Sigmoid colon (tissue), 7 donors: ENCODE measurements around the gene HES5. TPM values are rescaled to one million over a fixed set of nuclear protein-coding genes. Genes with fewer than 3 reads are reported as not detected.

Experiments
- DNase-seq: peaks from one replicate; pipeline ENCODE4 v3.0.0-alpha.2; 2019
- H3K27ac ChIP-seq, 4 donors: fragments of 200-600 bp; sonication (generic); one replicate each; pipeline ENCODE4 v1.5.1; 2016 to 2019; ENCODE audit warnings: mild to moderate bottlenecking in 1 of 4
- H3K27me3 ChIP-seq, 3 donors: fragments of 200-600 bp; sonication (generic); one replicate each; pipeline ENCODE4 v1.5.1; 2019; ENCODE audit warnings: mild to moderate bottlenecking in 1 of 3
- H3K36me3 ChIP-seq, 4 donors: fragments of 200-600 bp; sonication (generic); one replicate each; pipeline ENCODE4 v1.5.1; 2016 to 2019
- H3K4me1 ChIP-seq, 4 donors: fragments of 200-600 bp; sonication (generic); one replicate each; pipeline ENCODE4 v1.5.1; 2017 to 2019
- H3K4me3 ChIP-seq, 4 donors: fragments of 200-600 bp; sonication (generic); one replicate each; pipeline ENCODE4 v1.5.1; 2017 to 2019; ENCODE audit warnings: mild to moderate bottlenecking in 2 of 4, moderate library complexity in 1 of 4
- H3K9me3 ChIP-seq, 4 donors: fragments of 200-600 bp in 3 of 4; sonication (generic) in 3 of 4; one replicate each; pipeline versions ENCODE4 v1.5.1 to v1.6.1; 2013 to 2019
- EP300 ChIP-seq, 4 donors: sonication (generic); formaldehyde crosslinking; IDR thresholded peaks; one replicate each; pipeline ENCODE4 v1.6.1; 2017; ENCODE audit warnings: antibody characterized with exemption in 4 of 4
- POLR2A ChIP-seq, 2 donors: fragments of 450-650 bp; IDR thresholded peaks; one replicate each; pipeline ENCODE4 v1.6.1; 2016; ENCODE audit warnings: antibody characterized with exemption in 2 of 2, mild to moderate bottlenecking in 2 of 2, moderate library complexity in 2 of 2
- POLR2AphosphoS5 ChIP-seq, 4 donors: sonication (generic); formaldehyde crosslinking; IDR thresholded peaks; one replicate each; pipeline ENCODE4 v1.6.1; 2017; ENCODE audit warnings: antibody characterized with exemption in 4 of 4
- WGBS, 2 donors: extraction: QIAGEN DNeasy Blood & Tissue Kit; methylation state at CpG; one replicate each; pipeline ENCODE4 v1.1.7; 2013; 5-methylcytosine and 5-hydroxymethylcytosine counted together
- intact Hi-C: fragments of 100-400 bp; cut with DNase I; formaldehyde crosslinking; loops from one replicate; pipeline ENCODE4 v1.15.1; 2023
- polyA plus RNA-seq, 3 donors: library from polyadenylated mRNA; stranded (reverse); fragments of 200-250 nt; gene quantifications; one replicate each; pipeline ENCODE4 v1.2.3, GENCODE V29; 2013
- total RNA-seq, 4 donors: library from RNA; depleted of rRNA; stranded (reverse); fragments of >200 nt; gene quantifications; one replicate each; pipeline ENCODE4 v1.1.0, GENCODE V29; 2016
- TF ChIP-seq, protein P1 (sequence below), 4 experiments: fragments of 450-650 bp in 3 of 4; fragments of 200-600 bp in 1 of 4; IDR thresholded peaks; one replicate each; pipeline ENCODE4 v1.5.1; 2016 to 2019; ENCODE audit warnings: antibody characterized with exemption in 4 of 4, mild to moderate bottlenecking in 3 of 4, moderate library complexity in 2 of 4
- donor health status: healthy with polysubstance abuse.
- donor health status: Bipolar disorder and iron deficiency.
- donor health status: healthy.

Gene HES5
- total and polyA plus RNA-seq, 7 donors: 0.36 to 1.2 (median 0.61) TPM; not detected in 4

- no peaks in the 10 kb centered on the region for H3K9me3 ChIP-seq
- H3K36me3 ChIP-seq: no peaks in the 10 kb centered on the region
- peaks cover 0 to 50% (median 3%) of the 10 kb centered on the region in 3 donors for H3K27me3 ChIP-seq
- H3K4me3 ChIP-seq: no peak overlapping the region
- intact Hi-C loops: no loop called here
- 10 to 45% methylated on average over 19 of the region's 19 CpGs for WGBS, 2 donors
- peaks cover 0 to 11% (median 4%) of the 10 kb centered on the region in 4 donors for H3K4me1 ChIP-seq
- no peak overlapping the region for H3K27ac ChIP-seq
- peak; percentile 78 for DNase-seq
- peak in 1 of 4 donors; percentile 36 for TF ChIP-seq EP300 (IDR thresholded peaks at IDR 0.05)
- TF ChIP-seq POLR2AphosphoS5 (IDR thresholded peaks at IDR 0.05): peak in 2 of 4 donors; percentile 21 to 62
- no peak for TF ChIP-seq POLR2A (IDR thresholded peaks at IDR 0.05)
Measured at GRCh38 chr1:2494323-2494693, 35.8 kb downstream of the HES5 start.

DNA sequence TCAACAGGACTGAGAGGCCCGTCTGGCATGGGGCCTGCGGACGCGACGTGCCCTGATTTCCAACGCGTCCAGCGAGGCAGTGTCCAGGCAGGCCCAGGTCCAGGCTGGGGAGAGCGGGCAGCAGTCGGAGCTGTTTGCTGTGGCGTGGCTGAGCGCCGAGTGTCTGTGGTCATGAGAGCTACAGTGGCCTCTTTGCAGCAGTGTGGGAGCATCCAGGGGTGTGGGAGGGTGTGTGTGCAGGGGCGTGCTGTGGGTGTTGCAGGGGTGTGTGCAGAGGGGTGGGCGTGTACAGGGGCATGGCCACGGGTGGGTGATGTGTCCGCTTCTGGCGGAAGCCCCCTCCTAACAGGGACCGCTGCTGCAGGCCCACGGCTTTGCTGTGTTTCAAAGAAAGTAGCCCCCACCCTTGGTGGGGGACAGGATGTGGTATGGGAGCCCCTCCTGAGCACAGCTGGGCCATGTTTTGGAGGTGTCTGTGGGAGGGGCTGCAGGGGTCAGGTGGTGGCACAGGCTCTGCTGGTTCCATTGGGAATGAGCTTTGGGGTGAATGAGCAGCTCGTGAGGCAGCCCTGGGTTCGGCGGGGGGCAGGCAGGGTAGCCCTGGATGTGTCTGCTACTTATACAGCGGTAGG lies 36.3 kb downstream of the HES5 start:
- Histone ChIP-seq H3K36me3 (no peaks in the 10 kb centered on the region), H3K27me3 (peaks cover 0 to 45% (median 3%) of the 10 kb centered on the region in 3 donors), H3K4me1 (peaks cover 0 to 11% (median 4%) of the 10 kb centered on the region in 4 donors), H3K4me3 (no peak overlapping the region), H3K9me3 (peaks cover 0 to 4% (median 0%) of the 10 kb centered on the region in 4 donors), H3K27ac (no peak overlapping the region)
- 51 to 52% methylated on average over 24 of the region's 24 CpGs for WGBS, 2 donors
- intact Hi-C loops: no loop called here
- DNase-seq: no peak
- no peak for TF ChIP-seq EP300 (IDR thresholded peaks at IDR 0.05)
- TF ChIP-seq POLR2AphosphoS5 (IDR thresholded peaks at IDR 0.05): no peak
- TF ChIP-seq POLR2A (IDR thresholded peaks at IDR 0.05): no peak
- TF ChIP-seq, protein P1, sequence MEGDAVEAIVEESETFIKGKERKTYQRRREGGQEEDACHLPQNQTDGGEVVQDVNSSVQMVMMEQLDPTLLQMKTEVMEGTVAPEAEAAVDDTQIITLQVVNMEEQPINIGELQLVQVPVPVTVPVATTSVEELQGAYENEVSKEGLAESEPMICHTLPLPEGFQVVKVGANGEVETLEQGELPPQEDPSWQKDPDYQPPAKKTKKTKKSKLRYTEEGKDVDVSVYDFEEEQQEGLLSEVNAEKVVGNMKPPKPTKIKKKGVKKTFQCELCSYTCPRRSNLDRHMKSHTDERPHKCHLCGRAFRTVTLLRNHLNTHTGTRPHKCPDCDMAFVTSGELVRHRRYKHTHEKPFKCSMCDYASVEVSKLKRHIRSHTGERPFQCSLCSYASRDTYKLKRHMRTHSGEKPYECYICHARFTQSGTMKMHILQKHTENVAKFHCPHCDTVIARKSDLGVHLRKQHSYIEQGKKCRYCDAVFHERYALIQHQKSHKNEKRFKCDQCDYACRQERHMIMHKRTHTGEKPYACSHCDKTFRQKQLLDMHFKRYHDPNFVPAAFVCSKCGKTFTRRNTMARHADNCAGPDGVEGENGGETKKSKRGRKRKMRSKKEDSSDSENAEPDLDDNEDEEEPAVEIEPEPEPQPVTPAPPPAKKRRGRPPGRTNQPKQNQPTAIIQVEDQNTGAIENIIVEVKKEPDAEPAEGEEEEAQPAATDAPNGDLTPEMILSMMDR (IDR thresholded peaks at IDR 0.05): no peak

GRCh38 chr1:2493218-2493617 lies 36.8 kb downstream of the HES5 start:
- Histone ChIP-seq H3K27ac (no peak overlapping the region), H3K4me1 (peaks cover 0 to 11% (median 4%) of the 10 kb centered on the region in 4 donors), H3K9me3 (peaks cover 0 to 5% (median 0%) of the 10 kb centered on the region in 4 donors), H3K27me3 (peaks cover 0 to 44% (median 3%) of the 10 kb centered on the region in 3 donors), H3K4me3 (no peak overlapping the region), H3K36me3 (no peaks in the 10 kb centered on the region)
- TF ChIP-seq, protein P1 (IDR thresholded peaks at IDR 0.05): no peak
- no peak for DNase-seq
- WGBS, 2 donors: 59 to 61% methylated on average over 19 of the region's 19 CpGs
- intact Hi-C loops: no loop called here

DNA sequence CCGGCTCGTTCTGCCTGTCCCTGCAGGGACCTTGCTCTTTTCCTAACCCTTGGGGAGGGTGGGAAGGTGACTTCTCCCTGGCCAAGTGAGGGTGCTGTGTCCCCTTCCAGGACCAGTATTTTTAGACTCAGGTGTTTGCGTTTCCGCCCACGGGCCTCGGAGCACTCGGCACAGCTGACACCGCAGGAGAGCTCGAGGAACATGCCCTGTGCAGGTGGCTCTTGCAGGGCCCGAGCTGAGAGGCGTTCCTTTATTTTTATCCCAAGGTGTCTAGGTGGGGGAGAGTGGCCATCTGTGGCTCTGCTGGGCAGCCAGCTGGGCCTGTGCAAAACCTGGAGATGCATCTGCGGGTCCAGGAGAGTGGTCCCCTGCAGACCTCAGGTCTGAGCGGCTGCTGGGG lies 38.0 kb downstream of the HES5 start:
- TF ChIP-seq POLR2A (IDR thresholded peaks at IDR 0.05) (no peak), POLR2AphosphoS5 (IDR thresholded peaks at IDR 0.05) (no peak), EP300 (IDR thresholded peaks at IDR 0.05) (no peak)
- TF ChIP-seq, protein P1 (IDR thresholded peaks at IDR 0.05): no peak
- H3K36me3 ChIP-seq: no peaks in the 10 kb centered on the region
- intact Hi-C loops: no loop called here
- no peak for DNase-seq
- no peak overlapping the region for H3K4me3 ChIP-seq
- 76 to 77% methylated on average over 13 of the region's 13 CpGs for WGBS, 2 donors
- H3K27me3 ChIP-seq: peaks cover 0 to 44% (median 3%) of the 10 kb centered on the region in 3 donors
- H3K4me1 ChIP-seq: peaks cover 0 to 11% (median 4%) of the 10 kb centered on the region in 4 donors
- H3K9me3 ChIP-seq: peaks cover 0 to 5% (median 0%) of the 10 kb centered on the region in 4 donors
- H3K27ac ChIP-seq: no peak overlapping the region

DNA sequence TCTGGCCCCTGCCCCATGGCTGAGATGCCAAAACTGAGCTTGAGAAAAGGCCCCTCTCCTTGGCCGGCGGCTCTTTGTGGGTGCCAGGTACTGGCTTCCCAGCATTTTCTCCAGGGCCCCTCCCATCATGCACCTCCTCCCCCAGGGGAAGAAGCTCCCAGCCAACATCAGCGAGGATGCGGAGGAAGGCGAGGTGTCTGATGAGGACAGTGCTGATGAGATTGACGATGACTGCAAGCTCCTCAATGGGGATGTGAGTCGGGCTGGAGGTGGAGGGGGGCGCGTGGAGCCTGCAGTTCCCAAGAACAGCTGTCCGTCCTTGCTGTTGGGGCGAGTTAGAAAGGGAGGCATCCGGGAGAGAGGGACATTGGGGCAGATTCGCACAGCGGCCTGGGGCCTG lies 40.4 kb downstream of the HES5 start:
- intact Hi-C loops: no loop called here
- H3K4me1 ChIP-seq: peaks cover 0 to 10% (median 4%) of the 10 kb centered on the region in 4 donors
- no peak overlapping the region for H3K27ac ChIP-seq
- 93 to 97% methylated on average over 14 of the region's 14 CpGs for WGBS, 2 donors
- TF ChIP-seq, protein P1 (IDR thresholded peaks at IDR 0.05): no peak
- TF ChIP-seq EP300 (IDR thresholded peaks at IDR 0.05) (no peak), POLR2A (IDR thresholded peaks at IDR 0.05) (no peak), POLR2AphosphoS5 (IDR thresholded peaks at IDR 0.05) (no peak)
- H3K27me3 ChIP-seq: peaks cover 0 to 38% (median 3%) of the 10 kb centered on the region in 3 donors
- peaks cover 0 to 5% (median 0%) of the 10 kb centered on the region in 4 donors for H3K9me3 ChIP-seq
- H3K4me3 ChIP-seq: no peak overlapping the region
- DNase-seq: no peak
- H3K36me3 ChIP-seq: no peaks in the 10 kb centered on the region
